DMS79 treated with DMSO at 0.1 percent for 48 hours (cell line): ENCODE data around the gene IGF1R.

Experiments used
- DNase-seq: peaks from one replicate; lab custom pipeline; 2025; lab: John Stamatoyannopoulos, UW

Gene IGF1R

DNA sequence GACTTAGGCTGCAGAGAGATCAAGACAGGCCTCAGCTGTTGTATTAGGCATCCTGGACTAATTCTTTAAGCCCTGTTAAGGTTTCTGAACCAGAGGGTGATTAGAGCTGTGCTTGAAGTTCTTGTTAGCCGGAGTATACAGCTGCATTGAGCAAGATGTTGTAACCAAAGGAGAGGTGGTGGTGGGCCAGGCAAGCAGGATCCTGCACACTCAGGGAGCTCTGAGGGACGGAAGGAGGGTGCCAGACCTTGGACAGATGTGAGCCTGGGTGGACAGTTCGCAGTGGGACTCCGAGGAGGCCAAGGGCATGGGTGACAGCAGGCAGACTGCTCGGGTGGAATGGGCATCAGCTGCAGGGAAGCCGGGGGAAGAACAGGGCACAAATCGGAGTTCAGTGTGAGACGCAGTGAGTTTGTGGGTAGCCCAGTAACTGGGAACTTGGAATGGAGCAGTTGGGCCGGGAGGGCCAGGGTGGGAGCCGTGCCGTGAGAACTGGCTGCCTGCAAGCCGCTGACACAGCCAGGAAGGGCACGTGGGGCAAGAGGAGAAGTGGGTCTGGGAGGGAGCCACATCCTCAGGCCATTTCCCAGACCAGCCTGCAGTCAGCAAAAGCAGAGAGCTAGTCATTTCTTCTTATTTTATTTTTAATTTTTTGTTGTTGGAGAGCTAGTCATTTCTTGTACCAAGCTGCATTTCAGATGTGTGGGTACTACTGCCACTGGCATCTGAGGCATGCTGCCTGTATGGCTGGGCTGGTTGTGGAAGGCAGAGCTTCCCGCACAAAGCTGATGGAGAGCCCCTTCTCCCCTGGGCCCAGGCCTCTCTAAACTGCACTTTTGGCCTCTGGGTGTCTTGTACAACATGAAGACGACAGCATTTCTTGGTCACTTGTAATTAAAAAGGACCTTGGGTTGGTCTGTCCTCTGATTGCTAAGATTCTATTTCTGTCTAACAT lies 298.2 kb downstream of the IGF1R start:
- no peak for DNase-seq

- DNase-seq, result no peak
Measured at GRCh38 chr15:98948456-98948855, 300.1 kb downstream of the IGF1R start.

GRCh38 chr15:98948941-98949340 lies 300.6 kb downstream of the IGF1R start:
- no peak for DNase-seq

- DNase-seq, result no peak
Measured at GRCh38 chr15:98949624-98950023, 301.3 kb downstream of the IGF1R start.

DNA sequence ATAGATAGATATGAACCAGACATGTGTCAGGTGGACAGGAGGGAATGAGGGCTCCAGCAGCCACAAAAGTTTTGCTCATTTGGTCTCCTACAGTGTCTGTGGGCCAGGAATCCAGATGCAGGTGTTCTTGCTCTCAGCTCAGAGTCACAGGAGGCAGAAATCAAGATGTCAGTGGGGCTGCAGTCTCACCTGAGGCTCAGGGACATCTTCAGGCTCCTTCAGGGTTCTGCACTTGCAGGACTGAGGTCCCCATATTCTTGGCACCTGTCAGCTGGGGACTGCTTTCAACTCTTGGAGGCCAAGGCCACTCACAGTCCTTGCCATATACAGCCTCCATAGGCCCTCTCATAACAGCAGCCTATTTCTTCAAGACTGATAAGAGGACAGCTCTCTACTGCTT lies 301.9 kb downstream of the IGF1R start:
- no peak for DNase-seq

GRCh38 chr15:98951004-98951403 lies 302.7 kb downstream of the IGF1R start:
- DNase-seq, result no peak

- DNase-seq, result no peak
Measured at GRCh38 chr15:98951493-98952320, 303.4 kb downstream of the IGF1R start.

DNA sequence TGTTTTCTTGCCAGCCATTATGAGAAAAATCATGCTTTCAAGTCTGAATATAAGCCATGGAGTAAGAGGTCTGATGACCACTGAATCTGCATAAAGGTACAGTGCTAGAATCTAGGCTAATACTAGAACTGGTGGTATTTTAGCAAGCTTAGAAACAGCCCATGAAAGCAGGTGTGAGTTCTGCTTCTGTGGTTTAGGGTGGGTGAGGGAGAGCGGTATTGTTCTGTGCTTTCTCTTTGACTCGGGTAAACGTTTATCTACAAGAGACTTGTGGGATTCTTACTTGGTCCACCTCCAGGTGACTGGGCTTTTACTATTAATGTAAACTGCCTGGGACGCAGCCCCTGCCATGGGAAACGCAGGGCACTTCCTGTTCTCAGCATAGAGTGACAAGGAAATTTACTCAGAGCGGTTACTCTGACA lies 304.1 kb downstream of the IGF1R start:
- DNase-seq, result no peak

DNA sequence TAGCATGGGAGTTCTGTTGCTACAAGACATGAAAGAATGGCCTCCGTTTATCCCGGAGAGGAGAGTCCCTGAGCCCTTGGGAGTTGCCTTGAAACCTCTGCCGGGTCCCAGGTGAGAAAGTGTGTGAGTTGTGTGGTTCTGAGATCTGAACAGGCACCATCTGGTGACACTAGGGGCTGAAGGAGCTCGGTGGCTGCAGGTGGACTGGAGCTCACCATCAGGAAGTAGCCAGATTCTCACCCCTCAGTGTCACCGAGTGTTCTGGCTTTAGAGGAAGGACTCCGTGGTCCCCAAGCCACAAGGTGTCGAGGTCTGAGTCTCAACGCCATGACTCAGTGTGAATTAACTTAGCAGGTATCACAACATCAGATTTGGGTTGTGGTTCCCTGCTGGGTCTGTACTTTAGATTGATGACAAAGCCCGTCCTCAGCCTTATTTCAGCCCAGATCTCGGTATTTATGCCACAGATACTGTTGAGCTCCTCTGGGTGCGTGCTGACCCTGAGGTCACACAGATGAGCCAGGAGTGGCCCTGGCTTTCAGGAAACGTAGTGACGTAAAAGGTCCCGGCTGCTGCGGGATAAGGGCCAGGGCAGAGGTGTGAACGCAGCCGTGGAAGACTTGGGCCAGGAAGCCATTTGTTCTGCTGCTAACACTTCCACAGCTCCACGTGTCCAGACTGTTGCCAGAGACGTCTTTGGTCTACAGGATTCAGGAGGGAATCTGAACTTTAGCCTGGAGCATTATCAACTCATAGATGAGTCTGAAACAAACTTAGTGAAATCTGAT lies 304.9 kb downstream of the IGF1R start:
- DNase-seq, result no peak

DNA sequence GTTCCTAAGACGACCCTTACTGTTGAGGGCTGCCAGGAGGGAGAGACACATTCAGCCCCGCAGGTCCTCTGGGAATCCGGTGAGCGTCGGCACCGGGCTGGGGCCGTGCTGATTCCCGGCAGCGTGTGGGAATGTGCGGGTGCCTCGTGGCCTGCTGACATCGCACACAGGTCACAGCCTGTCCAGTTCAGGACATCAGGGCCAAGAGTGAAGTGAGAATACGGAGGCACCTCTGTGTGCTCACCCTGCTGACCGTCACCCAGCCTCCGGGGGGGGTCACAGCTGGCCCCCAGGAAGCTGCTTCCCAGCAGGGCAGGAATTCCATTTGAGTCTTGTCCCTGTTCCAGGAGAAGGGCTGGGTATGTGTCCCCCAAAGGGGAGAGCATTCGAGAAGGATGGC lies 305.6 kb downstream of the IGF1R start:
- no peak for DNase-seq

- peak; percentile 69 for DNase-seq
Measured at GRCh38 chr15:98954411-98954810, 306.1 kb downstream of the IGF1R start.

DNA sequence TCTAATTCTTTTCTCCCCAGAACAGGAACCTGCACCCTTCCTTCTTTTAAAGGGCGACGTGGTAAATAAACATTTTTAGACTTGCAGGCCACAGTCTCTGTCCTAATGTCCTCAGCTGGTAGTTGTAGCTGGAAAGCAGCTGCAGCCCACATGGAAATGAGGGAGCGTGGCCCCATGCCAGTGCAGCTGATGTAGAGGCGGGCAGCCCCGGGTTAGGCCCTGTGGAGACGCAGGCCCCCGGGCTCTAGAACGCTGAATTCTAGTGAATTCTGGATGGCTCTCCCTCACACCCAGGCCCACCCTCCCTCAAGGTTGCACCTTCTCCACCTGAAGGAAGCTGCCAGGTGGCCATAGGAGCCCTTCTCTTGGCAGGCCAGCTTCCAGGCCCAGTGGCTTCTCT lies 307.0 kb downstream of the IGF1R start:
- DNase-seq, result no peak

- no peak for DNase-seq
Measured at GRCh38 chr15:98955961-98956723, 307.8 kb downstream of the IGF1R start.

DNA sequence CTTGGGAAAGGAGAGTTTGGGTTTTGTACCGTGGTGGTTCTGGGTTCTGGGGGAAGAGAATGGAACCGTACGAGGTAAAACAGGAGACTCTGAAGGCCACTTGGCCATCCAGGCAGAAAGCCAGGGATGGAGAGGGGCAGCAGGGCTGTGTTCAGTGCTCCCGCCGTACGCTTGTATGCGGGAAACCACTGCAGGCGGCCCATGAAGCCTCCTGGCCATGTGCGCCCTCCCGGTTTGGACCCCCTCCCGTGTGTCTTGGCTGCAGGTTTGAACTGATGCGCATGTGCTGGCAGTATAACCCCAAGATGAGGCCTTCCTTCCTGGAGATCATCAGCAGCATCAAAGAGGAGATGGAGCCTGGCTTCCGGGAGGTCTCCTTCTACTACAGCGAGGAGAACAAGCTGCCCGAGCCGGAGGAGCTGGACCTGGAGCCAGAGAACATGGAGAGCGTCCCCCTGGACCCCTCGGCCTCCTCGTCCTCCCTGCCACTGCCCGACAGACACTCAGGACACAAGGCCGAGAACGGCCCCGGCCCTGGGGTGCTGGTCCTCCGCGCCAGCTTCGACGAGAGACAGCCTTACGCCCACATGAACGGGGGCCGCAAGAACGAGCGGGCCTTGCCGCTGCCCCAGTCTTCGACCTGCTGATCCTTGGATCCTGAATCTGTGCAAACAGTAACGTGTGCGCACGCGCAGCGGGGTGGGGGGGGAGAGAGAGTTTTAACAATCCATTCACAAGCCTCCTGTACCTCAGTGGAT lies 308.6 kb downstream of the IGF1R start:
- no peak for DNase-seq

GRCh38 chr15:98957655-98958054 lies 309.3 kb downstream of the IGF1R start:
- DNase-seq, result no peak

DNA sequence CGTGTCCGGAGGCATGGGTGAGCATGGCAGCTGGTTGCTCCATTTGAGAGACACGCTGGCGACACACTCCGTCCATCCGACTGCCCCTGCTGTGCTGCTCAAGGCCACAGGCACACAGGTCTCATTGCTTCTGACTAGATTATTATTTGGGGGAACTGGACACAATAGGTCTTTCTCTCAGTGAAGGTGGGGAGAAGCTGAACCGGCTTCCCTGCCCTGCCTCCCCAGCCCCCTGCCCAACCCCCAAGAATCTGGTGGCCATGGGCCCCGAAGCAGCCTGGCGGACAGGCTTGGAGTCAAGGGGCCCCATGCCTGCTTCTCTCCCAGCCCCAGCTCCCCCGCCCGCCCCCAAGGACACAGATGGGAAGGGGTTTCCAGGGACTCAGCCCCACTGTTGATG lies 309.7 kb downstream of the IGF1R start:
- no peak for DNase-seq

- no peak for DNase-seq
Measured at GRCh38 chr15:98958918-98959639, 310.7 kb downstream of the IGF1R start.

GRCh38 chr15:98959640-98960007 lies 311.3 kb downstream of the IGF1R start:
- DNase-seq, result no peak

DNA sequence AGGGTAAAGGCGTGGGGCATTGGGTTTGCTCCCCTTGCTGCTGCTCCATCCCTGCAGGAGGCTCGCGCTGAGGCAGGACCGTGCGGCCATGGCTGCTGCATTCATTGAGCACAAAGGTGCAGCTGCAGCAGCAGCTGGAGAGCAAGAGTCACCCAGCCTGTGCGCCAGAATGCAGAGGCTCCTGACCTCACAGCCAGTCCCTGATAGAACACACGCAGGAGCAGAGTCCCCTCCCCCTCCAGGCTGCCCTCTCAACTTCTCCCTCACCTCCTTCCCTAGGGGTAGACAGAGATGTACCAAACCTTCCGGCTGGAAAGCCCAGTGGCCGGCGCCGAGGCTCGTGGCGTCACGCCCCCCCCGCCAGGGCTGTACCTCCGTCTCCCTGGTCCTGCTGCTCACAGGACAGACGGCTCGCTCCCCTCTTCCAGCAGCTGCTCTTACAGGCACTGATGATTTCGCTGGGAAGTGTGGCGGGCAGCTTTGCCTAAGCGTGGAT lies 312.3 kb downstream of the IGF1R start:
- no peak for DNase-seq

DNA sequence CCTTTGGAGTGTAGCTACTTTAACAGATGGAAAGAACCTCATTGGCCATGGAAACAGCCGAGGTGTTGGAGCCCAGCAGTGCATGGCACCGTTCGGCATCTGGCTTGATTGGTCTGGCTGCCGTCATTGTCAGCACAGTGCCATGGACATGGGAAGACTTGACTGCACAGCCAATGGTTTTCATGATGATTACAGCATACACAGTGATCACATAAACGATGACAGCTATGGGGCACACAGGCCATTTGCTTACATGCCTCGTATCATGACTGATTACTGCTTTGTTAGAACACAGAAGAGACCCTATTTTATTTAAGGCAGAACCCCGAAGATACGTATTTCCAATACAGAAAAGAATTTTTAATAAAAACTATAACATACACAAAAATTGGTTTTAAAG lies 315.1 kb downstream of the IGF1R start:
- DNase-seq, result no peak
